Skin epidermis (tissue), 12 donors: ENCODE results near the gene ZBTB14.

Experiments
- H3K27ac ChIP-seq, 21 experiments: fragments of 200-600 bp; sonication (generic) in 11 of 21; one replicate each; pipeline ENCODE4 v1.5.0; 2020; ENCODE audit warnings: mild to moderate bottlenecking in 3 of 21, inconsistent platforms in 2 of 21, moderate library complexity in 2 of 21
- H3K4me3 ChIP-seq, 7 experiments: fragments of 200-600 bp; sonication (generic) in 2 of 7; one replicate each; pipeline ENCODE4 v1.5.0; 2020; ENCODE audit warnings: inconsistent platforms in 2 of 7, mild to moderate bottlenecking in 2 of 7, moderate library complexity in 1 of 7

ZBTB14 gene

GRCh38 chr18:5295981-5296705 lies 617 bp upstream of the ZBTB14 start:
- Histone ChIP-seq H3K4me3 (peak overlapping the region; percentile 56 to 92 (median 84)), H3K27ac (peak overlapping the region; percentile 87 to 100 (median 99))

- Histone ChIP-seq H3K27ac (peak overlapping the region; percentile 45 to 99 (median 93)), H3K4me3 (peak overlapping the region; percentile 44 to 92 (median 66))
Measured at GRCh38 chr18:5294457-5295230, 882 bp downstream of the ZBTB14 start.

- Histone ChIP-seq H3K27ac (peak overlapping the region in 20 of 21 experiments; percentile 85 to 99 (median 94)), H3K4me3 (peak overlapping the region; percentile 44 to 92 (median 66))
Measured at GRCh38 chr18:5294113-5294456, 1.4 kb downstream of the ZBTB14 start.

GRCh38 chr18:5288517-5288935 lies 7.0 kb downstream of the ZBTB14 start:
- no peak overlapping the region for H3K4me3 ChIP-seq
- no peak overlapping the region for H3K27ac ChIP-seq

GRCh38 chr18:5287854-5288253 lies 7.7 kb downstream of the ZBTB14 start:
- H3K4me3 ChIP-seq = no peak overlapping the region
- no peak overlapping the region for H3K27ac ChIP-seq

GRCh38 chr18:5286525-5286924 lies 9.0 kb downstream of the ZBTB14 start:
- H3K27ac ChIP-seq = no peak overlapping the region

GRCh38 chr18:5285326-5285725 lies 10.2 kb downstream of the ZBTB14 start:
- Histone ChIP-seq H3K27ac (no peak overlapping the region), H3K4me3 (no peak overlapping the region)

More at GRCh38 chr18:5286525-5286924, 9.0 kb downstream of the ZBTB14 start:
- no peak overlapping the region for H3K4me3 ChIP-seq

GRCh38 chr18:5284808-5285207 lies 10.7 kb downstream of the ZBTB14 start:
- no peak overlapping the region for H3K27ac ChIP-seq
- no peak overlapping the region for H3K4me3 ChIP-seq

- H3K27ac ChIP-seq = no peak overlapping the region
- H3K4me3 ChIP-seq = no peak overlapping the region
Measured at GRCh38 chr18:5282770-5283169, 12.8 kb downstream of the ZBTB14 start.

- Histone ChIP-seq H3K27ac (no peak overlapping the region), H3K4me3 (no peak overlapping the region)
Measured at GRCh38 chr18:5276947-5277346, 18.6 kb downstream of the ZBTB14 start.

GRCh38 chr18:5275872-5276271 lies 19.7 kb downstream of the ZBTB14 start:
- no peak overlapping the region for H3K4me3 ChIP-seq

GRCh38 chr18:5268874-5269273 lies 26.7 kb downstream of the ZBTB14 start:
- Histone ChIP-seq H3K4me3 (no peak overlapping the region), H3K27ac (no peak overlapping the region)

More at GRCh38 chr18:5275872-5276271, 19.7 kb downstream of the ZBTB14 start:
- no peak overlapping the region for H3K27ac ChIP-seq

- Histone ChIP-seq H3K27ac (no peak overlapping the region), H3K4me3 (no peak overlapping the region)
Measured at GRCh38 chr18:5266721-5267120, 28.8 kb downstream of the ZBTB14 start.

GRCh38 chr18:5253910-5254309 lies 41.6 kb downstream of the ZBTB14 start:
- H3K4me3 ChIP-seq = no peak overlapping the region

GRCh38 chr18:5251117-5251516 lies 44.4 kb downstream of the ZBTB14 start:
- H3K4me3 ChIP-seq = no peak overlapping the region
- H3K27ac ChIP-seq = no peak overlapping the region

More at GRCh38 chr18:5253910-5254309, 41.6 kb downstream of the ZBTB14 start:
- H3K27ac ChIP-seq = no peak overlapping the region

GRCh38 chr18:5250603-5251002 lies 44.9 kb downstream of the ZBTB14 start:
- no peak overlapping the region for H3K27ac ChIP-seq
- H3K4me3 ChIP-seq = no peak overlapping the region

GRCh38 chr18:5244941-5245340 lies 50.6 kb downstream of the ZBTB14 start:
- Histone ChIP-seq H3K27ac (no peak overlapping the region), H3K4me3 (no peak overlapping the region)

- peak overlapping the region in 2 of 21 experiments; percentile 97 to 100 for H3K27ac ChIP-seq
- H3K4me3 ChIP-seq = peak overlapping the region in 4 of 7 experiments; percentile 60 to 88 (median 72)
Measured at GRCh38 chr18:5239447-5239846, 56.1 kb downstream of the ZBTB14 start.
